ENCODE data around the gene PLCG2. TPM values are rescaled to one million over a fixed set of nuclear protein-coding genes. Genes with fewer than 3 reads are reported as not detected.

Gene PLCG2
- total and polyA plus RNA-seq, 2 experiments from 2014 or later = 3.5 to 10.4 TPM

DNA sequence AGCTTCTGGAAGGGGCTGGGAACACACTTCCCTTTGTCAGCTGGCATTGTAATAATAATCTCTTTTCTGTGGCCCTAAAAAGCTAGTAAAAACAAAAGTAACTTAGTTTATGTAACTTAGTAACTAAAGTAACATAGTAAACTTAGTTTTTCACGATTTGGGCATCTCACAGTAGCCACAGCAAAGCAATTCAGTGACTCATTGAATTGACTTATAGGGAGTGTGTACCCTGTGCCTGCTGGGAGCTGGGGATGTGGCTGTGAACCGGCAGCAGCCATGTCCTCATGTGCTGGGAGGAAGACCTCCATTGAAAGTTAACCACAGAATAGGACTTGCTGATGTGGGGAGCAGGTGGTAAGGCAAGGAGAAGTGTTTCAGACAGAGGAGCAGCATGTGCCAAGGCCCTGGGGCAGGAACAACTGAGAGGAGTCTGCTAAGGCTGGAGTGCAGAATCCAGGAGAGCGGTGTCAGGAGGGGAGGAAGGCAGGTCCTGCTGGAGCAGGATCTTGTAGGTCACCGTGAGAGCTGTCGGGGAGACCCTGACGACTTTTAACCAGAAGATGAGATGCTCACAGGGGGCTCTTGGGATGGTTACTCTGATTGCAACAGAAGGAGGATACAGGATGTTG, 112.8 kb downstream of the PLCG2 start:
- Histone ChIP-seq H3K4me3 (no peak overlapping the region), H3K9me3 (ENCODE audit: low read depth) (no peaks in the 10 kb centered on the region), H3K4me1 (ENCODE audit: low read depth) (no peaks in the 10 kb centered on the region), H3K36me3 (no peaks in the 10 kb centered on the region), H3K27ac (no peak overlapping the region), H3K27me3 (no peaks in the 10 kb centered on the region)
- DNase-seq (ENCODE audit: low read depth in 1 of 2, low spot score in 1 of 2) = no peak
- TF ChIP-seq, protein P1, sequence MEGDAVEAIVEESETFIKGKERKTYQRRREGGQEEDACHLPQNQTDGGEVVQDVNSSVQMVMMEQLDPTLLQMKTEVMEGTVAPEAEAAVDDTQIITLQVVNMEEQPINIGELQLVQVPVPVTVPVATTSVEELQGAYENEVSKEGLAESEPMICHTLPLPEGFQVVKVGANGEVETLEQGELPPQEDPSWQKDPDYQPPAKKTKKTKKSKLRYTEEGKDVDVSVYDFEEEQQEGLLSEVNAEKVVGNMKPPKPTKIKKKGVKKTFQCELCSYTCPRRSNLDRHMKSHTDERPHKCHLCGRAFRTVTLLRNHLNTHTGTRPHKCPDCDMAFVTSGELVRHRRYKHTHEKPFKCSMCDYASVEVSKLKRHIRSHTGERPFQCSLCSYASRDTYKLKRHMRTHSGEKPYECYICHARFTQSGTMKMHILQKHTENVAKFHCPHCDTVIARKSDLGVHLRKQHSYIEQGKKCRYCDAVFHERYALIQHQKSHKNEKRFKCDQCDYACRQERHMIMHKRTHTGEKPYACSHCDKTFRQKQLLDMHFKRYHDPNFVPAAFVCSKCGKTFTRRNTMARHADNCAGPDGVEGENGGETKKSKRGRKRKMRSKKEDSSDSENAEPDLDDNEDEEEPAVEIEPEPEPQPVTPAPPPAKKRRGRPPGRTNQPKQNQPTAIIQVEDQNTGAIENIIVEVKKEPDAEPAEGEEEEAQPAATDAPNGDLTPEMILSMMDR (IDR thresholded peaks at IDR 0.05; ENCODE audit: low read depth, low read length) = no peak

DNA sequence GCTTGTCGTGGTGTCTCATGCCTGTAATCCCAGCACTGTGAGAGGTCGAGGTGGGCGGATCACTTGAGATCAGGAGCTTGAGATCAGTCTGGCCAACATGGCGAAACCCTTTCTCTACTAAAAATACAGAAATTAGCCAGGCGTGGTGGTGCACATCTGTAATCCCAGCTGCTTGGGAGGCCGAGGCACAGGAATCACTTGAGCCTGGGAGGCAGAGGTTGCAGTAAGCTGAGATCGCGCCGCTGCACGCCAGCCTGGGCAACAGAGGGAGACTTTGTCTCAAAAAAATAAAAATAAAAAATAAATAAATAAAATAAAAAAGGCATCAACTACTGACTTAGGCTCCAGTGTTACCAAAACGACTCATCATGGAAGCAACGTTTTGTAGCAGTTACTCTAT, 115.5 kb downstream of the PLCG2 start:
- no peaks in the 10 kb centered on the region for H3K27me3 ChIP-seq
- H3K27ac ChIP-seq = no peak overlapping the region
- no peaks in the 10 kb centered on the region for H3K36me3 ChIP-seq
- DNase-seq (ENCODE audit: low read depth in 1 of 2, low spot score in 1 of 2) = no peak
- TF ChIP-seq, protein P1 (IDR thresholded peaks at IDR 0.05; ENCODE audit: low read depth, low read length) = no peak
- no peak overlapping the region for H3K4me3 ChIP-seq
- no peaks in the 10 kb centered on the region for H3K4me1 ChIP-seq (ENCODE audit: low read depth)
- H3K9me3 ChIP-seq (ENCODE audit: low read depth) = no peaks in the 10 kb centered on the region

DNA sequence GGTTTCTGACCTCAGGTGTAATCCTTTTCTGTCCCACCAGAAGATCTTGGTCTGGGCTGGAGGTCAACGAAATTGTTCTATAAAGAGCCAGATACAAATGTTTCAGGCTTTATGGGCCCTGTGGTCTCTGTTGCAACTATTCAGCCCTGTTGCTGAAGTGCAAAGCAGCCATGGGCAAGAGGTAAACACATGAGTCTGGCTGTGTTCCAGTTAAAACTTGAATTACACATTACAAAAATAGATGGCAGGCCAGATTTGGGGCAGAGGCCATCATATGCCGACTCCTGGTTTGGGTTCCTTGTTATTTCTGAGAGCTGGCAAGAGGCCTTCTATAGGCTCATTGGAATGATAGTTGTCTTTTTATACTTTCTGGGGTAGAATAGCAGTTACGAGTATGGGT, 117.8 kb downstream of the PLCG2 start:
- TF ChIP-seq, protein P1 (IDR thresholded peaks at IDR 0.05; ENCODE audit: low read depth, low read length) = no peak
- Histone ChIP-seq H3K27me3 (no peaks in the 10 kb centered on the region), H3K36me3 (no peaks in the 10 kb centered on the region), H3K4me3 (no peak overlapping the region), H3K4me1 (ENCODE audit: low read depth) (no peaks in the 10 kb centered on the region), H3K27ac (no peak overlapping the region), H3K9me3 (ENCODE audit: low read depth) (no peaks in the 10 kb centered on the region)
- no peak for DNase-seq (ENCODE audit: low read depth in 1 of 2, low spot score in 1 of 2)

DNA sequence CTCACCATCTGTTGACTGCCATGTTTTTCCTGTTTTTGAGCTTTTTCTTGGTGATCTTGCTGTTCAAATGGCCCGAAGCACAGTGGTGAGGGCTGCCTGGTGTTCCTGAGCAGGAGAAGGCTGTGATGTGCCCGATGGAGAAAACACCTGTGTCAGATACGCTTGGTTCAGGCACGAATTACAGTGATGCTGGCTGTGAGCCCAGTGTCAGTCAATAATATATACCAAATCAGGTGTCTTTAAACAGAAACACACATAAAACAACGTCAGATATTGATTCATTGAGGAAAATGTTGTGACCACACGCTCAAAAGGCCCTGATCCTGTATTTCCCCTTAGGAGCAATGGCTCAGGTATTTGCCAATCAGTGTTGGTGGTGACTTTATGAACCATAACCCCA, 120.5 kb downstream of the PLCG2 start:
- H3K4me3 ChIP-seq = no peak overlapping the region
- TF ChIP-seq, protein P1 (IDR thresholded peaks at IDR 0.05; ENCODE audit: low read depth, low read length) = no peak

DNA sequence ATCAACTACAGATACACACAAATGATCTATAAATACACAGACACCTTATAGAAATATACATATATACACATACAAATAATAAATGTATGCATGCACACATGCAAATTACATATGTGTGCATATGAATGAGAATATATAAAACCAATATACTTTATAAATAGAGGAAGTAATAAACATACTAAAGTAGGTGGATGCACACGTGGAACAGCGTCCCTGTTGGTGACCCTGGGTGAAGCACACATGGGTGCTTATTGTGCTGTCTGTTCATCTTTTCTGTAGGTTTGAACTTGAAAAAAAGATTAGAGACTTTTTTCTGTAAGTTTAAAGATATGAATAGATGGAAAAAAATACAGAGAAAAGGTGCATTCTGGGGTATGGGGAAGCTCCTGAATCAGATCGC, 120.9 kb downstream of the PLCG2 start:
- no peaks in the 10 kb centered on the region for H3K9me3 ChIP-seq (ENCODE audit: low read depth)
- DNase-seq (ENCODE audit: low read depth in 1 of 2, low spot score in 1 of 2) = no peak
- no peaks in the 10 kb centered on the region for H3K4me1 ChIP-seq (ENCODE audit: low read depth)
- no peaks in the 10 kb centered on the region for H3K36me3 ChIP-seq
- H3K4me3 ChIP-seq = no peak overlapping the region
- no peak overlapping the region for H3K27ac ChIP-seq
- no peaks in the 10 kb centered on the region for H3K27me3 ChIP-seq
- TF ChIP-seq, protein P1 (IDR thresholded peaks at IDR 0.05; ENCODE audit: low read depth, low read length) = no peak

More for the DNA sequence above, 120.5 kb downstream of the PLCG2 start:
- Histone ChIP-seq H3K27ac (no peak overlapping the region), H3K36me3 (no peaks in the 10 kb centered on the region), H3K9me3 (ENCODE audit: low read depth) (no peaks in the 10 kb centered on the region), H3K4me1 (ENCODE audit: low read depth) (no peaks in the 10 kb centered on the region), H3K27me3 (no peaks in the 10 kb centered on the region)
- no peak for DNase-seq (ENCODE audit: low read depth in 1 of 2, low spot score in 1 of 2)

Data from cardiac muscle cell (in vitro differentiated cells and primary cell).